SK-N-SH (cell line): ENCODE data around the gene WDFY2.

Experiments
- RAD21 ChIP-seq: IDR thresholded peaks from 2 replicates; pipeline ENCODE4 v1.6.1; 2012; ENCODE audit warnings: mild to moderate bottlenecking, low read length
- RCOR1 ChIP-seq: fragments of 150-350 bp; IDR thresholded peaks from 2 replicates; pipeline ENCODE4 v1.6.1; 2017; ENCODE audit warnings: antibody characterized with exemption, low read length
- RXRA ChIP-seq: IDR thresholded peaks from 2 replicates; pipeline ENCODE4 v1.4.0; 2012; ENCODE audit warnings: low read depth, mild to moderate bottlenecking, borderline replicate concordance
- SIN3A ChIP-seq: IDR thresholded peaks from 2 replicates; pipeline ENCODE4 v1.6.1; 2012; ENCODE audit warnings: low read depth, mild to moderate bottlenecking, low read length, moderate library complexity, borderline replicate concordance
- SMC3 ChIP-seq: IDR thresholded peaks from 2 replicates; pipeline ENCODE4 v1.6.1; 2012; ENCODE audit warnings: low read depth, low read length, improper control_type of control experiment
- TAF1 ChIP-seq: IDR thresholded peaks from 2 replicates; pipeline ENCODE4 v1.6.1; 2012; ENCODE audit warnings: low read depth, mild to moderate bottlenecking, low read length, moderate library complexity, borderline replicate concordance
- YY1 ChIP-seq: IDR thresholded peaks from 2 replicates; pipeline ENCODE4 v1.4.0; 2012; ENCODE audit warnings: low read depth, mild to moderate bottlenecking
- TF ChIP-seq, protein P1 (sequence below): fragments of 200-600 bp; sonication (generic); IDR thresholded peaks from 2 replicates; pipeline ENCODE4 v1.6.1; 2017; ENCODE audit warnings: antibody characterized with exemption, mild to moderate bottlenecking, moderate library complexity
- TF ChIP-seq, protein P2 (sequence below): IDR thresholded peaks from 2 replicates; pipeline ENCODE4 v1.6.1; 2012; ENCODE audit warnings: mild to moderate bottlenecking, low read depth, low read length, moderate library complexity
- TF ChIP-seq, protein P3 (sequence below): IDR thresholded peaks from 2 replicates; pipeline ENCODE4 v1.4.0; 2012; ENCODE audit warnings: low read depth

DNA sequence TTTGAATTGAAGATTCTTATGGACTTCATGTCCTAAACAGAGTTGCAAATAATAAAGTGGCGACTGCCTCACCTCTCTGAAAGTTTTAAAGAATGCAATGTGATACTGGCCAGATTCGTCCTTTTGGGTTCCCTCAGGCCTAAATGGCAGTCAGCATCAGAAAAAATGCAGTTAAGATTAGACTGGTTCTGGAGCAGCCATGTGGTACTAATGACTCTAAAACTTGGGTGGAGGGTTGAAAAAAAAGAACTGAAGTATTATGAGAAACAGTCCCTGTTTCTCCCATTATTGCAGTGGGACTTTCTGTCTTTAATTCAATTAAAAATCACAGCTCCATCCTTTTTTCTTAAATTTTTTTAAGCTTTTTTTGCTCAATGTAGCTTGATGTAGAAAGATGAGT lies 37.3 kb downstream of the WDFY2 start:
- TF ChIP-seq, protein P1, sequence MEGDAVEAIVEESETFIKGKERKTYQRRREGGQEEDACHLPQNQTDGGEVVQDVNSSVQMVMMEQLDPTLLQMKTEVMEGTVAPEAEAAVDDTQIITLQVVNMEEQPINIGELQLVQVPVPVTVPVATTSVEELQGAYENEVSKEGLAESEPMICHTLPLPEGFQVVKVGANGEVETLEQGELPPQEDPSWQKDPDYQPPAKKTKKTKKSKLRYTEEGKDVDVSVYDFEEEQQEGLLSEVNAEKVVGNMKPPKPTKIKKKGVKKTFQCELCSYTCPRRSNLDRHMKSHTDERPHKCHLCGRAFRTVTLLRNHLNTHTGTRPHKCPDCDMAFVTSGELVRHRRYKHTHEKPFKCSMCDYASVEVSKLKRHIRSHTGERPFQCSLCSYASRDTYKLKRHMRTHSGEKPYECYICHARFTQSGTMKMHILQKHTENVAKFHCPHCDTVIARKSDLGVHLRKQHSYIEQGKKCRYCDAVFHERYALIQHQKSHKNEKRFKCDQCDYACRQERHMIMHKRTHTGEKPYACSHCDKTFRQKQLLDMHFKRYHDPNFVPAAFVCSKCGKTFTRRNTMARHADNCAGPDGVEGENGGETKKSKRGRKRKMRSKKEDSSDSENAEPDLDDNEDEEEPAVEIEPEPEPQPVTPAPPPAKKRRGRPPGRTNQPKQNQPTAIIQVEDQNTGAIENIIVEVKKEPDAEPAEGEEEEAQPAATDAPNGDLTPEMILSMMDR = no peak
- TF ChIP-seq, protein P2, sequence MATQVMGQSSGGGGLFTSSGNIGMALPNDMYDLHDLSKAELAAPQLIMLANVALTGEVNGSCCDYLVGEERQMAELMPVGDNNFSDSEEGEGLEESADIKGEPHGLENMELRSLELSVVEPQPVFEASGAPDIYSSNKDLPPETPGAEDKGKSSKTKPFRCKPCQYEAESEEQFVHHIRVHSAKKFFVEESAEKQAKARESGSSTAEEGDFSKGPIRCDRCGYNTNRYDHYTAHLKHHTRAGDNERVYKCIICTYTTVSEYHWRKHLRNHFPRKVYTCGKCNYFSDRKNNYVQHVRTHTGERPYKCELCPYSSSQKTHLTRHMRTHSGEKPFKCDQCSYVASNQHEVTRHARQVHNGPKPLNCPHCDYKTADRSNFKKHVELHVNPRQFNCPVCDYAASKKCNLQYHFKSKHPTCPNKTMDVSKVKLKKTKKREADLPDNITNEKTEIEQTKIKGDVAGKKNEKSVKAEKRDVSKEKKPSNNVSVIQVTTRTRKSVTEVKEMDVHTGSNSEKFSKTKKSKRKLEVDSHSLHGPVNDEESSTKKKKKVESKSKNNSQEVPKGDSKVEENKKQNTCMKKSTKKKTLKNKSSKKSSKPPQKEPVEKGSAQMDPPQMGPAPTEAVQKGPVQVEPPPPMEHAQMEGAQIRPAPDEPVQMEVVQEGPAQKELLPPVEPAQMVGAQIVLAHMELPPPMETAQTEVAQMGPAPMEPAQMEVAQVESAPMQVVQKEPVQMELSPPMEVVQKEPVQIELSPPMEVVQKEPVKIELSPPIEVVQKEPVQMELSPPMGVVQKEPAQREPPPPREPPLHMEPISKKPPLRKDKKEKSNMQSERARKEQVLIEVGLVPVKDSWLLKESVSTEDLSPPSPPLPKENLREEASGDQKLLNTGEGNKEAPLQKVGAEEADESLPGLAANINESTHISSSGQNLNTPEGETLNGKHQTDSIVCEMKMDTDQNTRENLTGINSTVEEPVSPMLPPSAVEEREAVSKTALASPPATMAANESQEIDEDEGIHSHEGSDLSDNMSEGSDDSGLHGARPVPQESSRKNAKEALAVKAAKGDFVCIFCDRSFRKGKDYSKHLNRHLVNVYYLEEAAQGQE = no peak
- 0 out of 2 replicates have a peak, but pooled peaks have one; percentile 2 for TF ChIP-seq RAD21
- no peak for TF ChIP-seq YY1
- no peak for TF ChIP-seq TAF1
- TF ChIP-seq RXRA = no peak
- TF ChIP-seq RCOR1 = peak; percentile 37; the same call in 1 of the 2 replicates
- TF ChIP-seq, protein P3, sequence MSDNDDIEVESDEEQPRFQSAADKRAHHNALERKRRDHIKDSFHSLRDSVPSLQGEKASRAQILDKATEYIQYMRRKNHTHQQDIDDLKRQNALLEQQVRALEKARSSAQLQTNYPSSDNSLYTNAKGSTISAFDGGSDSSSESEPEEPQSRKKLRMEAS = no peak
- no peak for TF ChIP-seq SIN3A
- TF ChIP-seq SMC3 = no peak
